CD4-positive, alpha-beta T cell treated with Interleukin-21 for 1 hour (primary cell): ENCODE data around the gene NAT9.

Experiments
- DNase-seq: peaks from one replicate; pipeline ENCODE4 v3.0.0-alpha.2; 2020

The NAT9 gene

GRCh38 chr17:74776044-74776962 is at the start of gene NAT9:
Gene NAT9, minus strand, starts transcription at chr17:74776345. Its CDS starts 647 bp downstream, at chr17:74775698.
- peak; percentile 98 for DNase-seq

GRCh38 chr17:74824961-74825627 is 48.9 kb upstream of the NAT9 start:
- no peak for DNase-seq

- DNase-seq: no peak
Observed at GRCh38 chr17:74822939-74823367, 46.8 kb upstream of the NAT9 start.

GRCh38 chr17:74822335-74822938 is 46.3 kb upstream of the NAT9 start:
- no peak for DNase-seq

GRCh38 chr17:74821655-74822334 is 45.6 kb upstream of the NAT9 start:
- DNase-seq: no peak

- no peak for DNase-seq
Observed at GRCh38 chr17:74819801-74820436, 43.8 kb upstream of the NAT9 start.

- no peak for DNase-seq
Observed at GRCh38 chr17:74818291-74818938, 42.3 kb upstream of the NAT9 start.

GRCh38 chr17:74816905-74817620 is 40.9 kb upstream of the NAT9 start:
- no peak for DNase-seq

- DNase-seq: no peak
Observed at GRCh38 chr17:74815550-74816370, 39.6 kb upstream of the NAT9 start.

- no peak for DNase-seq
Observed at GRCh38 chr17:74815067-74815466, 38.9 kb upstream of the NAT9 start.

GRCh38 chr17:74814453-74814852 is 38.3 kb upstream of the NAT9 start:
- DNase-seq: no peak

- no peak for DNase-seq
Observed at GRCh38 chr17:74812109-74813009, 36.2 kb upstream of the NAT9 start.

- no peak for DNase-seq
Observed at GRCh38 chr17:74810699-74811485, 34.7 kb upstream of the NAT9 start.

GRCh38 chr17:74808714-74809430 is 32.7 kb upstream of the NAT9 start:
- no peak for DNase-seq

GRCh38 chr17:74807925-74808324 is 31.8 kb upstream of the NAT9 start:
- DNase-seq: no peak

- DNase-seq: no peak
Observed at GRCh38 chr17:74807441-74807840, 31.3 kb upstream of the NAT9 start.

- DNase-seq: no peak
Observed at GRCh38 chr17:74806334-74806733, 30.2 kb upstream of the NAT9 start.

GRCh38 chr17:74805591-74805991 is 29.4 kb upstream of the NAT9 start:
- no peak for DNase-seq
